ENCODE results near the gene PRRX2. TPM values are rescaled to one million over a fixed set of nuclear protein-coding genes. Genes with fewer than 3 reads are reported as not detected.

PRRX2 gene
- total and polyA plus RNA-seq, 9 of the 15 experiments (the other 6 are each of a cell fraction or from before 2014, with no cell fraction given) = 0.21 TPM; not detected in 8

DNA sequence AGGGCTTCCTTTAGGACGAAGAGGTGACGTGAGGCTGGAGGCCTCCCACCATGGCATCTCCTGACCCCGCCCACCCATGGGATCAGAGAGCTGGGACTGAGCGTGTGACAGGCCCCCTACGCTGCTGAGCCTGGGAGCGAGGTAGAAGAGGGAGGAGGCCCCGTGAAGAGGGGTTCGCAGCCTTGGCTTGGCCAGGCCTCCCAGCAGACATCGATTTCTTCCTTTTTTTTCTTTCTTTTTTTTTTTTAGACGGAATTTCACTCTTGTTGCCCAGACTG lies 47.9 kb downstream of the PRRX2 start:
- intact Hi-C loops (cut with micrococcal nuclease) = no loop called here
- FAIRE-seq = no peak
- Histone ChIP-seq H3K4me3 (no peak overlapping the region), H2AFZ (ENCODE audit: low read depth, low read length) (no peak overlapping the region), H3K9me3 (replicated peaks; ENCODE audit: control insufficient read depth, insufficient read depth, low read depth, low read length) (no peaks in the 10 kb centered on the region), H3K9me1 (ENCODE audit: control insufficient read depth, insufficient read depth, low read length) (no peaks in the 10 kb centered on the region), H3K79me2 (ENCODE audit: control insufficient read depth, insufficient read depth, low read length) (no peaks in the 10 kb centered on the region), H3K36me3 (ENCODE audit: control insufficient read depth, insufficient read depth, low read length) (no peaks in the 10 kb centered on the region), H3K9ac (ENCODE audit: insufficient read depth in 1 of 2, low read depth in 2 of 2, low read length in 2 of 2) (no peak overlapping the region), H3K27me3 (ENCODE audit: control insufficient read depth in 2 of 2, insufficient read depth in 2 of 2, low read length in 2 of 2) (peaks cover 8 to 10% of the 10 kb centered on the region in 2 experiments; a peak in 4 of 5 replicates), H3K4me2 (ENCODE audit: insufficient read depth, low read length) (no peak overlapping the region), H3K4me1 (replicated peaks in 1 of 2; ENCODE audit: control insufficient read depth in 2 of 2, insufficient read depth in 2 of 2, low read length in 2 of 2) (peaks cover 0 to 33% of the 10 kb centered on the region in 2 experiments; a peak in 4 of 5 replicates), H3K27ac (ENCODE audit: extremely low read depth, low read depth, low read length) (no peak overlapping the region), H4K20me1 (replicated peaks; ENCODE audit: control insufficient read depth, insufficient read depth, low read length) (peaks cover 2% of the 10 kb centered on the region; the same call in 1 of the 2 replicates)
- no TSS peak for BruUV-seq (replicated peaks)
- no peak for ATAC-seq
- POLR2A ChIA-PET = interaction anchor here (0.6 kb wide), 1 partner anchor 16 kb away, joined by 3 read pairs; no protein-coding TSS in a partner anchor
- WGBS (ENCODE audit: insufficient coverage, low coverage, missing lambda C conversion rate) = 46% methylated on average over 10 of the region's 10 CpGs
- DNase-seq (ENCODE audit: extremely low read depth in 1 of 4, low spot score in 3 of 4) = no peak
- CTCF ChIA-PET (ENCODE audit: low intra/inter-chr PET ratio) = no interaction called here
- in situ Hi-C loops (cut with MboI) = no loop called here
- TF ChIP-seq, protein P1, sequence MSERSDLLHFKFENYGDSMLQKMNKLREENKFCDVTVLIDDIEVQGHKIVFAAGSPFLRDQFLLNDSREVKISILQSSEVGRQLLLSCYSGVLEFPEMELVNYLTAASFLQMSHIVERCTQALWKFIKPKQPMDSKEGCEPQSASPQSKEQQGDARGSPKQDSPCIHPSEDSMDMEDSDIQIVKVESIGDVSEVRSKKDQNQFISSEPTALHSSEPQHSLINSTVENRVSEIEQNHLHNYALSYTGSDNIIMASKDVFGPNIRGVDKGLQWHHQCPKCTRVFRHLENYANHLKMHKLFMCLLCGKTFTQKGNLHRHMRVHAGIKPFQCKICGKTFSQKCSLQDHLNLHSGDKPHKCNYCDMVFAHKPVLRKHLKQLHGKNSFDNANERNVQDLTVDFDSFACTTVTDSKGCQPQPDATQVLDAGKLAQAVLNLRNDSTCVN (CRISPR knock-in tag; IDR thresholded peaks at IDR 0.05) = no peak
- TF ChIP-seq TAF7 (tag; IDR thresholded peaks at IDR 0.05) = no peak
- no peak for TF ChIP-seq EHMT2 (IDR thresholded peaks at IDR 0.05)
- TF ChIP-seq ELF4 (CRISPR knock-in tag; IDR thresholded peaks at IDR 0.05) = no peak
- TF ChIP-seq ZFP36 (IDR thresholded peaks at IDR 0.05; ENCODE audit: low read depth, low read length, partially characterized antibody) = no peak
- no peak for TF ChIP-seq NFIX (CRISPR knock-in tag; IDR thresholded peaks at IDR 0.05; ENCODE audit: low read depth)
- no peak for TF ChIP-seq ZNF507 (tag; conservative IDR thresholded peaks at IDR 0.05)
- TF ChIP-seq E2F1 (CRISPR knock-in tag; IDR thresholded peaks at IDR 0.05) = no peak
- no peak for TF ChIP-seq TCF7L2 (IDR thresholded peaks at IDR 0.05; ENCODE audit: low read depth, low read length)
- TF ChIP-seq BRCA1 (IDR thresholded peaks at IDR 0.05) = no peak
- TF ChIP-seq BRCA1 (CRISPR knock-in tag; IDR thresholded peaks at IDR 0.05) = no peak
- no peak for TF ChIP-seq ZNF347 (CRISPR knock-in tag; IDR thresholded peaks at IDR 0.05; ENCODE audit: low read depth)
- no peak for TF ChIP-seq TGIF2 (CRISPR knock-in tag; IDR thresholded peaks at IDR 0.05)
- no peak for TF ChIP-seq RBM25 (IDR thresholded peaks at IDR 0.05; ENCODE audit: low read depth, low read length, severe bottlenecking)
- no peak for TF ChIP-seq ETV5 (CRISPR knock-in tag; IDR thresholded peaks at IDR 0.05; ENCODE audit: low read depth)
- no peak for TF ChIP-seq ZNF224 (CRISPR knock-in tag; IDR thresholded peaks at IDR 0.05)
- TF ChIP-seq PHTF2 (CRISPR knock-in tag; IDR thresholded peaks at IDR 0.05) = no peak
- no peak for TF ChIP-seq RBM39 (optimal IDR thresholded peaks at IDR 0.05; ENCODE audit: low read depth, low read length)
- TF ChIP-seq NFXL1 (CRISPR knock-in tag; IDR thresholded peaks at IDR 0.05) = no peak
- no peak for TF ChIP-seq ZBED1 (IDR thresholded peaks at IDR 0.05)

All from K562 (cell line).